ENCODE data around the gene PFKFB1.

PFKFB1 gene

GRCh38 chrX:54922547-54922946, 71.4 kb downstream of the PFKFB1 start:
- no peak for DNase-seq (ENCODE audit: low read depth)

DNA sequence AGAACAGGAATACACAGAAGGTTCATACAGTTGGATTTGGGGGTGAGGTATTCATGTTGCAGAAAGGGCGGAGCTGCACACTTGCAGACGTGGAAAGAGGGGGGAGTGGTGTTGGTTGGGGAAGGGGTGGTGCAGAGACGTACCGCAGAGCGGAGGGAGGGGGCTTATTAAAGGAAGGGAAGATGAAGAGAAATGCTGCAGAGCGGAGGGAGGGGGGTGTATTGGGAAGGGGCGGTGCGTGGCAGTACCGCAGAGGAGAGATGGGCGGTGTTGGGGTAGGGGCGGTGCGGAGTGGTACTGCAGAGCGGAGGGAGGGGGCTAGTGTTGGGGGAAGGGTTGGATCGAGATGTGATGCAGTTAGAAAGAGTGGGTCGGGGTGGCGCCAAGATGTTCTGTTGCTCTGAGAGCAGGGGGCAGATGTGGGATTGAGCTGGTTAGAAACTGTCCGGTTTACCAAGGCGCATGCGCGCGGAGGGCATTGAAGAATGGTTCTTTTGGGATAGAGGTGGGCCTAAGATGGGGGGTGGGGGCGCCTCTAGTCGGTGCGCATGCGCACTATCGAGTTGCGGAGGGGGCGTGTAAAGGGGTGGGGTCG, 72.5 kb downstream of the PFKFB1 start:
- DNase-seq (ENCODE audit: low read depth): peak; percentile 26

GRCh38 chrX:54920610-54921426, 73.2 kb downstream of the PFKFB1 start, which contains the start of gene TRO:
Gene TRO, plus strand, starts transcription at chrX:54920824. Its CDS starts 1,423 bp downstream, at chrX:54922247.
- no peak for DNase-seq (ENCODE audit: low read depth)

DNA sequence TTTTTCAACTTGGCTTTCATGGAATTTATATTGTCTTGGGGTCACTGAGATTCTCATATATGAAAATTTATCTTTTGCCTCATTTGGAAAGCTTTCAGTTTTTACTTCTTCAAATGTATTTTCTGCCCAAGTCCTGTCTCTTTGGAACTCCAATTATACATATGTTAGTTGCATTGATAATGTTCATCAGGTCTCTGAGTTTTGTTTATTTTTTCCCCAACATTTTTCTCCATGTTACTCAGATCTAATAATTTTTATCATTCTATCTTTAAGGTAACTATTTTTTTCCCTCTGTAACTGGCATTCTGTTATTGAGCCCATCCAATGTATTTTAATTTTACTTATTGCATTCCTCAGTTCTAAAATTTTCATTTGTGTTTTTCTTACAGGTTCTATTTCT, 84.0 kb downstream of the PFKFB1 start:
- no peak for DNase-seq (ENCODE audit: low read depth)

GRCh38 chrX:54894159-54894558, 99.8 kb downstream of the PFKFB1 start:
- no peak for DNase-seq (ENCODE audit: low read depth)

DNA sequence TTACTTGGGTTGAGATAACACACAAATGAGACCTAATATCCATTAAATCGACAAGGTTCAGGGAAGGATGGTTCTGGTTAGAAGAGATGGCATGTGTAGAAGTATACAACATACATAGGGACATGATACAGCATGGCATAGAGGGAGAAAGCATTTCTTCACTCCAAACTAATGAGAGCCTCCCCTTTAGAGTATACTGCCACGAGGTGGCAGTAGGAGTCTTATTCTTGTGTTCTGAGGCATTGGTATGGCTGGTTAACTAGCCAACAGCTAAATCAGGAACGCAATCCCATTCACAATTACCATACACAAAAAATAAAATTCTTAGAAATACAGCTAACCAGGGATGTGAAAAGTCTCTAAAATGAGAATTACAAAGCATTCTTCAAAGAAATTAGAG, 102.4 kb downstream of the PFKFB1 start:
- DNase-seq (ENCODE audit: low read depth): peak; percentile 31

DNA sequence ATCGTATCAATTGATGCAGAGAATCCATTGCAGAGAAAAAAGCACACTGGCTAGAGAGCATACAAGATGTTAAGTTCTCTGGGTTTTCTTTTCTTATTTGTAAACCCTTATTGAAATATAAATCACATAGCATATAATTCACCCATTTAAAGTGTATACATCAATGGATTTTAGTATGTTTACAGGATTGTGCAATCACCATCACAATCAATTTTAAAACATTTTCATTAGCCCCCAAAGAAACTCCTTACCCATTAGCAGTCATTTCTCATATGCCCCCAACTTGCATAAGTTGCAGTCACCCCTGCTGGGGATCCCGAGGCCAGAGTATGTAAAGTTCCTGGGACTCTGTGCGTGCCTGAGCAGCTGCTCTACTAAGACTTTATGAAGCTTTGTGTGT, 108.2 kb downstream of the PFKFB1 start:
- DNase-seq (ENCODE audit: low read depth): no peak

Data from T follicular helper cell (primary cell).